SJSA1 (cell line): Measurements from ENCODE around the gene LSP1. TPM values are rescaled to one million over a fixed set of nuclear protein-coding genes. Genes with fewer than 3 reads are reported as not detected.

Source experiments
- DNase-seq, 2 experiments: peaks; one replicate each; pipeline ENCODE4 v3.0.0-alpha.2; 2015 to 2020; ENCODE audit warnings: low spot score in 2 of 2, low read depth in 1 of 2
- H3K27ac ChIP-seq: fragments of 250-450 bp; sonication (Bioruptor Pico); 2 replicates; pipeline ENCODE4 v1.5.1; 2020; ENCODE audit warnings: mild to moderate bottlenecking, moderate library complexity
- H3K27me3 ChIP-seq: fragments of 250-450 bp; sonication (Bioruptor Pico); replicated peaks from 2 replicates; pipeline ENCODE4 v1.5.1; 2020; ENCODE audit warnings: mild to moderate bottlenecking, moderate library complexity
- H3K36me3 ChIP-seq: fragments of 250-450 bp; sonication (Bioruptor Pico); 2 replicates; pipeline ENCODE4 v1.5.1; 2020; ENCODE audit warnings: mild to moderate bottlenecking
- H3K4me1 ChIP-seq: fragments of 250-450 bp; sonication (Bioruptor Pico); replicated peaks from 2 replicates; pipeline ENCODE4 v1.6.1; 2021; ENCODE audit warnings: mild to moderate bottlenecking
- H3K4me3 ChIP-seq: fragments of 250-450 bp; sonication (Bioruptor Pico); 2 replicates; pipeline ENCODE4 v1.5.1; 2020; ENCODE audit warnings: mild to moderate bottlenecking
- H3K9me3 ChIP-seq: fragments of 250-450 bp; sonication (Bioruptor Pico); replicated peaks from 2 replicates; pipeline ENCODE4 v1.5.1; 2020; ENCODE audit warnings: mild to moderate bottlenecking
- total RNA-seq: library from RNA; depleted of rRNA; stranded (reverse); fragments of >200 nt; shearing (Covaris generic); gene quantifications from 2 replicates; pipeline ENCODE4 v1.2.3, GENCODE V29; 2014

The LSP1 gene
- total RNA-seq, 1 experiment from 2014 or later = 0.50 TPM

DNA sequence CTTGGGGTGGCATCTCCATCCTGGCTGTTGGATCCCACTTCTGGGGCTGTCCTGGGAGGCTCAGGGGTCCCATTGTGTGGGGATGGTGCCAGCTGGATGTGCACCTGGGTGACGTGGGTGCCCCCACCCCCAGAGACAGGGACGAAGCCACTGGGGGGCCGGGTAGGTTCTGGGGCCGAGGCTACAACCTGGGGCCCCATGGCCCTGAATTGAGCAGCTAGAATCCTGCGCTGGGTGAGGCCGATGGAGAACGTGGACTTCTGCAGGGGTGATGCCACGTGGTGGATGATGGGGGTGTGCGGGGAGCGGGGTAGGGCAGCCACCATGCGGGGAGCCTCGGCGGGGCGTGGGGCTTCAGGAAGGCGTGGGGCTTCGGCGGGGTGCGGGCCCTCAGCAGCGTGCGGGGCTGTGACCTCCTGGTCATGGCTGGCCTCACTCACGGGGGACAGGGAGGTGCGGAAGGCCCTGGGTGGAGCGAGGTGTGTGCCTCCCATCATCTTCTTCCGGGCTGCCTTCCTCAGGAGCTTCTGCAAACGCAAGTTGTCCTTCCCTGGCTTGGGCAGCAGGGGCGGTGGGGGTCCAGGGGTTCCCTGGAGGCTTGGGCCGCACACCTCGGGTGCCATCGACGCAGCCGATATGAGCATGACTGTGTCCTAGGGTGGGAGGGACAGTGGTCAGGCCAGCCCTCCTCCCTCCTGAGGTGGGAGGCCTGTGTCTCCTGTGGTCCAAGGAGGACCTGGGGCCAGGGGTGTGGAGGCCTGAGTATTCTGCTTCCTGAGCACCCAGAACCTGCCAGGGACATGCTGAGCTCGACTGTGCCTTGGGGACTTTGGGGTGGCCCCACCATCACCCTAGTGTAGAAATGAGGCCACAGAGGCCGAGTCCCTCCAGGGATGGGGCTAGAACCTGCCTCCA is 37.3 kb downstream of the LSP1 start:
- Histone ChIP-seq H3K27ac (no peak overlapping the region), H3K9me3 (no peaks in the 10 kb centered on the region), H3K4me1 (no peaks in the 10 kb centered on the region), H3K4me3 (no peak overlapping the region), H3K36me3 (no peaks in the 10 kb centered on the region), H3K27me3 (0 out of 2 replicates have a peak, but pooled peaks cover 4% of the 10 kb centered on the region)
- DNase-seq = peak in 1 of 2 experiments; percentile 39

DNA sequence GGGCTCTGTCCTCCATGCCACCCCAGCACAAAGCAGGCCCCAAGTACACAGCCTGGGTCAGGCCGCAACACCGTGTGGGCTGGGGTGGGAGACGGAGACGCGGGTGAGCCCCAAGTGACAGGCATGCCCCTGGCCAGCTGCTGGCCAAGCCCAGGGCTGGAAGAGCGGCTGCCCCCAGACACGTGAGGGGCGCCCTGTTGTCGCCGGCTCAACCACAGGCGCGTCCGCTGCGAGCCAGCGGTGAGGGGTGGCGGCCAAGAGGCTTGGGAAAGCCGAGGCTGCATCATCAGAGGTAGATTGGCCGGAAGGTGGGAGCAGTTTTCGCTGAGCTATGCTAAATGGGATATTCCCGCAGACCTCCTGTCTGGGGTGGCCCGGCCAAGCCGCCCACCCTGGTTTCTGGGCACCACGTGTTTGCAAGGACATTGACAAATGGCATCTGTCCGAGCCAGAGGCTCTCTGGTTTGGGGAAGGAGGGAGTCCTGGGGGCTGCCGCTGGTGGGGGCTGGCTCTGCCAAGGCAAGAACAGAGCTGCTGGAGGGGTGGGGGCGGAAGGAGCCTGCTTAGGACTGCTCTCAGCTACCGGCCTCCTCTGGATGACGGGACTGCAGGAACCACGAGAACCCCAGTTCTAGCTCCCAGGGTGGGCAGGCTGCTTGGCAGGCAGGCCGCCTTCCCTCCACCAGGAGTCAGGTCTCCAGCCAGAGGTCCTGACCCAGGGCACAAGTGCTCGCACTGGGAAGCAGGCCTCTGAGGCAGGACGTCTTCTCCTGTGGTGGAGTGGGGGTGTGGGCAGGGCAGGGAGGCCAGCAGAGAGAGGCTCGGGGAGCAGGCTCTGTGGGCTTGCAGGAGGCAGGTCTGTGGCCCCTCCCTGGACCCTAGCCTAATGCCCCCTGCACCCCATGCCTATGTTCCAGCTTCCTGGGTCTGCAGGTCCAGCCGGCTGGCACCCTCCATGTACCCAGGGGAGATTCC is 38.3 kb downstream of the LSP1 start:
- H3K27ac ChIP-seq = no peak overlapping the region
- DNase-seq = no peak
- H3K27me3 ChIP-seq = peaks cover 4% of the 10 kb centered on the region; the same call in 1 of the 2 replicates
- no peak overlapping the region for H3K4me3 ChIP-seq
- H3K4me1 ChIP-seq = no peaks in the 10 kb centered on the region
- H3K36me3 ChIP-seq = no peaks in the 10 kb centered on the region
- no peaks in the 10 kb centered on the region for H3K9me3 ChIP-seq

DNA sequence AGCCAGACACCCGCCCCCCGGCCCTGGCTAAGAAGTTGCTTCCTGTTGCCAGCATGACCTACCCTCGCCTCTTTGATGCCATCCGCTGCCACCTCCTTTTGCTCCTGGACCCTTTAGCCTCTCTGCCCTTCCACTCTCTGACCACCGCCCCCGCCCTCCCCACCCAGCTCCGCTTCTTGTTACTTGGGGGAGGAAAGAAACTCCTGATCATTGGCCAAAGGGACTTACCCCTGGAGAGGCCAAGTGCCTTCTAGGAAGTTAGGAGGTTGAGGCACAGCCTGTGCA is 38.9 kb downstream of the LSP1 start, which contains the start of gene PRR33:
PRR33 (minus strand) TSS at position 65 of the 285 bp plus-strand sequence. CDS start 1,311 bp downstream, outside the sequence.
- Histone ChIP-seq H3K9me3 (no peaks in the 10 kb centered on the region), H3K36me3 (no peaks in the 10 kb centered on the region), H3K4me1 (no peaks in the 10 kb centered on the region), H3K27ac (no peak within 1 kb of the TSS), H3K4me3 (no peak within 1 kb of the TSS), H3K27me3 (peaks cover 4% of the 10 kb centered on the region; the same call in 1 of the 2 replicates)
- DNase-seq = no peak

DNA sequence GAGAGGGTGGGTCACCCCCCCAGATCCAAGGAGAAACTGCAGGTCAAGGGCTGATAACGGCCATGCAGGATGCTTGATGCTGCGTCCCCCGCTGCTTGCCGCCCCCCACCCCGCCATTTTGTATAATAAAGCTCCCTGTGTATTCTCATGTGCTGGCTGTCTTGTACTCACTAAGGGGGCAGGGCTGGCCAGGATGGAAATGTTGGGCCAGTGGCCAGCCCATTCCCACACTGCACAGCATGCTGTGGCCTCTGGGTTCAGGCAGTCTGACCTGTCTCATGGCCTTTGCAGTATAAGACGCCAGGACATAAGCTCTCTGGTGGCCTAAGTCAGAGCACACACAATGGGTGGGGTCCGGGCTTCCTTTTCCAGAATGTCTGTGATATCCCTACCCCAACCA is 39.2 kb downstream of the LSP1 start:
- H3K27ac ChIP-seq = no peak overlapping the region
- H3K4me1 ChIP-seq = no peaks in the 10 kb centered on the region

DNA sequence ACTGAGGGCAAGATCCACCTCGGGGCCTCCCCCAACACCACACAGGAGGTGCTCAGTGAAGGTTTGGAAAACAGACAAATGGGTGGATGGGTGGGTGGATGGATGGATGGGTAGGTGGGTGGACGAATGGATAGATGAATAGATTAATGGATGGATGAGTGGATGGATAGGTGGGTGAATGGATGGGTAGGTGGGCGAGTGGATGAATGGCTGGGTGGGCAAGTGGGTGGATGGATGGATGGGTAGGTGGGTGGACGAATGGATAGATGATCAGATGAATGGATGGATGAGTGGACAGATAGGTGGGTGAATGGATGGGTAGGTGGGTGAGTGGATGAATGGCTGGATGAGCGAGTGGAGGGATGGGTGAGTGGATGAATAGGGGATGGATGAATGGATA is 39.7 kb downstream of the LSP1 start:
- Histone ChIP-seq H3K9me3 (no peaks in the 10 kb centered on the region), H3K36me3 (no peaks in the 10 kb centered on the region), H3K4me3 (no peak overlapping the region), H3K4me1 (no peaks in the 10 kb centered on the region), H3K27ac (no peak overlapping the region), H3K27me3 (peaks cover 4% of the 10 kb centered on the region; the same call in 1 of the 2 replicates)
- no peak for DNase-seq

More for the DNA sequence above, 39.2 kb downstream of the LSP1 start:
- Histone ChIP-seq H3K9me3 (no peaks in the 10 kb centered on the region), H3K36me3 (no peaks in the 10 kb centered on the region), H3K27me3 (peaks cover 4% of the 10 kb centered on the region; the same call in 1 of the 2 replicates), H3K4me3 (no peak overlapping the region)
- no peak for DNase-seq

DNA sequence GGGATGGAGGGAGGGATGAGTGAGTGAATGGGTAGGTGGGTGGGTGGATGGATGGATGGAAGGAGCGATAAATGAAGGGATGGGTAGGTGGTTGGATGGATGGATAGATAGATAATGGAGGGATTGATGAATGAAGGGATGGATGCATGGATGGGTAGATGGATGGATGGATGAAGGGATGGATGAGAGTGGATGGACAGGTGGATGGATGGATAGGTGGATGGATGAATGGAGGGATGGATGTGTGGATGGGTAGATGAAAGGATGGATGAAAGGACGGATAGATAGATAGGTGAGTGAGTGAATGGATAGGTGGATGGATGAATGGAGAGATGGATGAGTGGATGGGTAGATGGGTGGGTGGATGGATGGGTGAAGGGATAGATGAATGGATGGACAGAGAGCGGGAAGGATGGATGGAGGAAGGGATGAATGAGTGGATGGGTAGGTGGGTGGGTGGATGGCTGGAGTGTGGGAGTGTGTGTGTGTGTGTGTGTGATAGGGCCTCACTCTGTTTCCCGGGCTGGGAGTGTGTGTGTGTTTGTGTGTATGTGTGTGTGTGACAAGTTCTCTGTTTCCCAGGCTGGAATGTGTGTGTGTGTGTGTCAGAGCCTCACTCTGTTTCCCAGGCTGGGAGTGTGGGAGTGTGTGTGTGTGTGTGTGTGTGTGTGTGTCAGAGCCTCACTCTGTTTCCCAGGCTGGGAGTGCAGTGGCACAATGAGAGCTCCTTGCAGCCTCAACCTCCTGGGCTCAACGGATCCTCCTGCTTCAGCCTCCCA is 40.9 kb downstream of the LSP1 start:
- no peak overlapping the region for H3K27ac ChIP-seq
- H3K36me3 ChIP-seq = no peaks in the 10 kb centered on the region
- peaks cover 1% of the 10 kb centered on the region; the same call in 1 of the 2 replicates for H3K27me3 ChIP-seq
- DNase-seq = no peak
- no peaks in the 10 kb centered on the region for H3K9me3 ChIP-seq
- no peak overlapping the region for H3K4me3 ChIP-seq
- no peaks in the 10 kb centered on the region for H3K4me1 ChIP-seq

DNA sequence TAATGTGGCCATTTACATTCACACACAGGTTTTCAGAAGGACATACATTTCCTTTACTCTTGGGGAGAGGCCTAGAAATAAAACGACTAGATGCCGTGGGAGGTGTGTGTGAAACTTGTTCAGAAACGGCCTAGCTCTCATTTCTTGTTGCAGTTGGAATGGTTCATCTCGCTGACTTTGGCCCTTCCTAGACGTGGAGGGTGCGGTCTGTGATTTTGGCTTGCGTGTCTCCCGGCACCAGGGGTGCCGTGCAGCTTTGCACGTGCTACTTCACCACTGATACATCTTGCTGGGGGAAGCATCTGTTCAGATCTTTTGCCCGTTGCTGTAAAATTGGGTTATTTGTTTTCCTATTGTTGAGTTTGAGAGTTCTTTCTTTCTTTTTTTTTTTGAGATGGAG is 41.9 kb downstream of the LSP1 start:
- Histone ChIP-seq H3K36me3 (no peaks in the 10 kb centered on the region), H3K4me3 (no peak overlapping the region), H3K27me3 (no peaks in the 10 kb centered on the region; the same call in 1 of the 2 replicates), H3K4me1 (no peaks in the 10 kb centered on the region), H3K9me3 (no peaks in the 10 kb centered on the region), H3K27ac (no peak overlapping the region)
- DNase-seq = no peak

DNA sequence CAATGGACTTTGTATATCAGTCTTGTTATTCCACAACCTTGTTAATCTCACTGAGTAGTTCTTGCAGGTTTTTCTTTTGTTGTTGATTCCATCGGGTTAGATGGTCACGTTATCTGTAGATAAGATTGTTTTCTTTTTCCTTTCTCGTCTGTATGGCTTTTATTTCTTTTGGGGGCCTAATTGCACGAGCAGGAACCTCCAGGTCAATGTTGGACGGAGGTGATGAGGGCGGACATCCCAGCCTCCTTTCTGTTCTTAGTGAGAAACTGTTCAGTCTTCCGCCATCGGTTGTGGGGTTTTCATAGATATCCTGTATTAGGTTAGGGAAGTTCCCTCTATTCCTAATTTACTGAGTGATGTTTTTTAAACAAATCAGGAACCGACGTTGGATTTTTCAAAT is 43.6 kb downstream of the LSP1 start:
- no peak overlapping the region for H3K27ac ChIP-seq
- no peak for DNase-seq
- no peak overlapping the region for H3K4me3 ChIP-seq
- no peaks in the 10 kb centered on the region for H3K9me3 ChIP-seq
- no peaks in the 10 kb centered on the region for H3K4me1 ChIP-seq
- H3K27me3 ChIP-seq = no peaks in the 10 kb centered on the region; the same call in 1 of the 2 replicates
- H3K36me3 ChIP-seq = no peaks in the 10 kb centered on the region

DNA sequence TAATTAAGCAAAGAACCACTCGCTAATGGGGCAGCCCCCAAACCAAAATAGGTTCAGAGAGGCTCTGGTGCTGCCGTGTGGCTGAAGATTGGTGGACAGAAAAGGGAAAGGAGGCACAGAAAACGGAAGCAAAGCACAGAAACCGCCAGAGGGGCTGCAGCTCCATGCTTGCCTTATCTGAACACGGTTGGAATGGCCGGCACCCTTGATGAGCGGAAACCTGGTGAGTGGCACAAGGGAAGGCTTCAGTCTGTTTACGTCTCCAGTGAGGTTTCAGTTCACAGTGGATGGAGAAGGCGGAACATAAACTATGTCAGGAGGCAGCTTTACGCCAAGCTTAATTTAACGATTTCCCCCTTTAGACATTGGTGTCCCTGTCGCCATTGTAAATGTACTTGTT is 44.0 kb downstream of the LSP1 start:
- no peak overlapping the region for H3K27ac ChIP-seq
- no peak for DNase-seq
- H3K4me1 ChIP-seq = no peaks in the 10 kb centered on the region
- H3K36me3 ChIP-seq = no peaks in the 10 kb centered on the region
- no peaks in the 10 kb centered on the region for H3K9me3 ChIP-seq
- H3K4me3 ChIP-seq = no peak overlapping the region
- H3K27me3 ChIP-seq = no peaks in the 10 kb centered on the region; the same call in 1 of the 2 replicates

DNA sequence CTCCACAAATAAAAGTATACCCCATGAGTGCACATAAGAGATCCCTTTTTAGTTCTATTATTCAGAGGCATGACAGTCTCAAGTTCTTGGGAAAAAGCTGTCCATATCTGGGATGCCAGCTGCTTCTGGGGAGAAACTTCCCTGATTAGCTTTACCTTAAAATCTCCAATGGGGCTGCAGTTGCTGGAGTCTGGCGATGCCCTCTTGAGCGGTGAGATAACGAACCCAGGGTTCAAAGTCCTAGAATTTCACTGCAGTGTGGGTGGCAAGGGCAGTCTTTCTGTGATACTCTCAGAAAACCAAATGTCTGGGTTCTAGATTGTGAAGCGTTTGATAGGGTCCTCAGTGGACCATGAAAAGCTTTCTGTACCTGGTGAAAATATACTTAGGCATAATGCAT is 46.2 kb downstream of the LSP1 start:
- Histone ChIP-seq H3K9me3 (no peaks in the 10 kb centered on the region), H3K4me1 (no peaks in the 10 kb centered on the region), H3K4me3 (no peak overlapping the region), H3K36me3 (no peaks in the 10 kb centered on the region), H3K27me3 (no peaks in the 10 kb centered on the region; the same call in 1 of the 2 replicates), H3K27ac (no peak overlapping the region)
- no peak for DNase-seq

DNA sequence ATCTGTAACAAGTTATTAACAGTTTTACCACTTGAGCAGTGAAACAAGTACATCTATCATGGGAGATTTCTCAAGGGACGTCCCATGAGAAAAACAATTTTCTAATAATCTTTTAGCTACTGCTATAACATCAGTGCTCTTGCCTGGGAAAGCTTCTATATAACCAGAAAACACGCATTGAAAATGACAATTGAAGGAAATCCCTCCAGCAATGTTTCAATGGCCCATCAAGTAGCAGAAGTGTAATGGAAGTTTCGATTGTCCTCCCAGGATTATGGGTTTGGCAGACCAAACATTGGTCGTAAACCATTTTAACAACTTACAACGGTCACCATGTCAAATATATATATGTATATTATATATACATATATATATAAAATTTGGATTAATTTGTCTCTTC is 46.8 kb downstream of the LSP1 start:
- Histone ChIP-seq H3K27me3 (no peaks in the 10 kb centered on the region; the same call in 1 of the 2 replicates), H3K27ac (no peak overlapping the region), H3K4me1 (no peaks in the 10 kb centered on the region), H3K9me3 (no peaks in the 10 kb centered on the region), H3K4me3 (no peak overlapping the region), H3K36me3 (no peaks in the 10 kb centered on the region)
- DNase-seq = no peak

DNA sequence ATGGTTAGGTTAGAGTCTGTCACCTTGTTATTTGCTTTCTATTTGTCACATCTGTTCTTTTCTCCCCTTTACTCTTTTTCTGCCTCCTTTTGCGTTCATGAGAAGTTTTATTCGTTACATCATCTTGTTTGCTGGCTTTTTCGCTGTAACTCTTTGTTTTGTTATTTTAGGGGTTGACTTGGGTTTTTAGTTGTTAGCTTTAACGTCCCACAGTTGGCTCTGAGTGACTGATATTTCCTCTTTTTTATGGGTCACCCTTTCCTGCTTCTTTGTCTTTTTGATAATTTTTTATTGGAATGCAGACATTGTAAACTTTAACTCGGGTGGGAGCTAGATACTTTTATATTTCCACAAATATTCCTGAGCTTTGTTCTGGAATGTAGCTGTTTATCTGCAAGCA is 53.3 kb downstream of the LSP1 start:
- peak in 1 of 2 experiments; percentile 57 for DNase-seq
- H3K36me3 ChIP-seq = no peaks in the 10 kb centered on the region
- no peaks in the 10 kb centered on the region for H3K27me3 ChIP-seq
- H3K27ac ChIP-seq = peak overlapping the region; percentile 52
- H3K4me1 ChIP-seq = peaks cover 30% of the 10 kb centered on the region
- H3K4me3 ChIP-seq = no peak overlapping the region
- no peaks in the 10 kb centered on the region for H3K9me3 ChIP-seq
